ENCODE data around the gene ATG16L1.

DNA sequence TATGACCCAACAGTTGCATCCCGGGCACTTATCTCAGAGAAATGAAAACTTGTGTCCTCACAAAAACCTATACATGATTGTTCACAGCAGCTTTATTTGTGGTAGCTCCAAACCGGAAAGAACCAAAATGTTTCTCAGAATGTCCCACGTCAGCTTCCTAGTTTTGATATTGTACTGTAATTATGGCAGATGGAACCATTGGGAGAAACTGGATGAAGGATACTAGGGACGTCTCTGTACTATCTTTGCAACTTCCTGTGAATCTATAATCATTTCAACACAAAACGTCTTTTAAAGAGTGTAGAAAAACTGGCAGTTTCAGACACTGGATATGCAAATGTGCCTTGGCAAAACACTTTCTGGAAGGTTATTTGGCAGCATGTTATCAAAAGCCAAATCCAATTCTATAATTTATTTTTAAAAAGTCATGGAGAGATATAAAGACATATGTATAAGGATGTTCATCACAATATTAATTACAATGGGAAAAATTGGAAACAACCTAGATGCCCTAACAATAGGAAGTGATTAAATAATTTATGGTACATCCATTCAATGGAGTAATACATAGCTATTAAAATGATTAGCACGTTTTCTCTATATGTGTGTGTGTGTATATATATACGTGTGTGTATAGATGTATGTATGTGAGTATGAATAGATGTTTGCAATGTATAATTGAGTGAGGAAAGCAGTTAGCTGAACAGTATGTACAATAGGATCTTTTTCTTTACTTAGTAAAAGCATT is 65.9 kb downstream of the ATG16L1 start:
- TF ChIP-seq, protein P1, sequence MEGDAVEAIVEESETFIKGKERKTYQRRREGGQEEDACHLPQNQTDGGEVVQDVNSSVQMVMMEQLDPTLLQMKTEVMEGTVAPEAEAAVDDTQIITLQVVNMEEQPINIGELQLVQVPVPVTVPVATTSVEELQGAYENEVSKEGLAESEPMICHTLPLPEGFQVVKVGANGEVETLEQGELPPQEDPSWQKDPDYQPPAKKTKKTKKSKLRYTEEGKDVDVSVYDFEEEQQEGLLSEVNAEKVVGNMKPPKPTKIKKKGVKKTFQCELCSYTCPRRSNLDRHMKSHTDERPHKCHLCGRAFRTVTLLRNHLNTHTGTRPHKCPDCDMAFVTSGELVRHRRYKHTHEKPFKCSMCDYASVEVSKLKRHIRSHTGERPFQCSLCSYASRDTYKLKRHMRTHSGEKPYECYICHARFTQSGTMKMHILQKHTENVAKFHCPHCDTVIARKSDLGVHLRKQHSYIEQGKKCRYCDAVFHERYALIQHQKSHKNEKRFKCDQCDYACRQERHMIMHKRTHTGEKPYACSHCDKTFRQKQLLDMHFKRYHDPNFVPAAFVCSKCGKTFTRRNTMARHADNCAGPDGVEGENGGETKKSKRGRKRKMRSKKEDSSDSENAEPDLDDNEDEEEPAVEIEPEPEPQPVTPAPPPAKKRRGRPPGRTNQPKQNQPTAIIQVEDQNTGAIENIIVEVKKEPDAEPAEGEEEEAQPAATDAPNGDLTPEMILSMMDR (IDR thresholded peaks at IDR 0.05), result no peak
- TF ChIP-seq POLR2A (IDR thresholded peaks at IDR 0.05), result no peak
